Calu3 (cell line): ENCODE data around the gene PPP3R1. TPM values are rescaled to one million over a fixed set of nuclear protein-coding genes. Genes with fewer than 3 reads are reported as not detected.

ENCODE experiments used
- BruUV-seq: library from RNA; stranded (reverse); fragments of 400-500 nt; replicated peaks from 2 replicates; lab custom pipeline; 2021; lab: Mats Ljungman, UMichigan
- CTCF ChIA-PET: fragments of 300-600 bp; sonication (Branson Sonifier 250); formaldehyde crosslinking; loops from one replicate; lab custom pipeline; 2022; ENCODE audit warnings: antibody characterized with exemption; lab: Charles Lee
- DNase-seq: peaks from one replicate; pipeline ENCODE4 v3.0.0; 2022
- H3K27ac Mint-ChIP-seq: one replicate; pipeline ENCODE4 v1.8.0; 2022; ENCODE audit warnings: mixed read lengths; ENCODE audit not compliant: unreplicated experiment
- H3K27me3 Mint-ChIP-seq: one replicate; pipeline ENCODE4 v1.8.0; 2022; ENCODE audit warnings: mixed read lengths; ENCODE audit not compliant: unreplicated experiment
- H3K36me3 Mint-ChIP-seq: one replicate; pipeline ENCODE4 v1.8.0; 2022; ENCODE audit warnings: mild to moderate bottlenecking, moderate library complexity, mixed read lengths; ENCODE audit not compliant: insufficient read depth, unreplicated experiment
- H3K4me1 Mint-ChIP-seq: one replicate; pipeline ENCODE4 v1.8.0; 2022; ENCODE audit warnings: mild to moderate bottlenecking, low read depth, mixed read lengths; ENCODE audit not compliant: unreplicated experiment
- H3K4me3 Mint-ChIP-seq: one replicate; pipeline ENCODE4 v1.8.0; 2022; ENCODE audit warnings: mild to moderate bottlenecking, low read depth, moderate library complexity, mixed read lengths; ENCODE audit not compliant: unreplicated experiment
- H3K9me3 Mint-ChIP-seq: one replicate; pipeline ENCODE4 v1.8.0; 2022; ENCODE audit warnings: low read depth, mixed read lengths; ENCODE audit not compliant: unreplicated experiment
- intact Hi-C: fragments of 100-400 bp; cut with micrococcal nuclease; formaldehyde crosslinking; loops from one replicate; pipeline ENCODE4 v1.10.0; 2022; ENCODE audit not compliant: unreplicated experiment
- total RNA-seq: library from RNA; stranded (reverse); gene quantifications from 2 replicates; pipeline ENCODE4 v1.2.3, GENCODE V29; 2022
- TF ChIP-seq, protein P1 (sequence below): fragments of 200-600 bp; IDR thresholded peaks from one replicate; pipeline ENCODE4 v1.8.0; 2022; ENCODE audit warnings: antibody characterized with exemption; ENCODE audit not compliant: unreplicated experiment

The PPP3R1 gene
- total RNA-seq, 1 experiment from 2014 or later, result 63.4 TPM

GRCh38 chr2:68196120-68196716 is 56.1 kb downstream of the PPP3R1 start:
- no peak for DNase-seq
- H3K4me3 Mint-ChIP-seq, result no peak overlapping the region

GRCh38 chr2:68195096-68195495 is 57.2 kb downstream of the PPP3R1 start:
- no peak for DNase-seq
- H3K27me3 Mint-ChIP-seq, result no peaks in the 10 kb centered on the region
- TF ChIP-seq, protein P1, sequence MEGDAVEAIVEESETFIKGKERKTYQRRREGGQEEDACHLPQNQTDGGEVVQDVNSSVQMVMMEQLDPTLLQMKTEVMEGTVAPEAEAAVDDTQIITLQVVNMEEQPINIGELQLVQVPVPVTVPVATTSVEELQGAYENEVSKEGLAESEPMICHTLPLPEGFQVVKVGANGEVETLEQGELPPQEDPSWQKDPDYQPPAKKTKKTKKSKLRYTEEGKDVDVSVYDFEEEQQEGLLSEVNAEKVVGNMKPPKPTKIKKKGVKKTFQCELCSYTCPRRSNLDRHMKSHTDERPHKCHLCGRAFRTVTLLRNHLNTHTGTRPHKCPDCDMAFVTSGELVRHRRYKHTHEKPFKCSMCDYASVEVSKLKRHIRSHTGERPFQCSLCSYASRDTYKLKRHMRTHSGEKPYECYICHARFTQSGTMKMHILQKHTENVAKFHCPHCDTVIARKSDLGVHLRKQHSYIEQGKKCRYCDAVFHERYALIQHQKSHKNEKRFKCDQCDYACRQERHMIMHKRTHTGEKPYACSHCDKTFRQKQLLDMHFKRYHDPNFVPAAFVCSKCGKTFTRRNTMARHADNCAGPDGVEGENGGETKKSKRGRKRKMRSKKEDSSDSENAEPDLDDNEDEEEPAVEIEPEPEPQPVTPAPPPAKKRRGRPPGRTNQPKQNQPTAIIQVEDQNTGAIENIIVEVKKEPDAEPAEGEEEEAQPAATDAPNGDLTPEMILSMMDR, result no peak
- intact Hi-C loops, result no loop called here
- CTCF ChIA-PET, result interaction anchor here (0.9 kb wide), 1 partner anchor 81 kb away, joined by 3 read pairs; no protein-coding TSS in a partner anchor
- peaks cover 20% of the 10 kb centered on the region for H3K4me1 Mint-ChIP-seq
- H3K36me3 Mint-ChIP-seq, result no peaks in the 10 kb centered on the region
- no peaks in the 10 kb centered on the region for H3K9me3 Mint-ChIP-seq
- BruUV-seq, result no TSS peak
- H3K27ac Mint-ChIP-seq, result no peak overlapping the region
- H3K4me3 Mint-ChIP-seq, result no peak overlapping the region

More at GRCh38 chr2:68196120-68196716, 56.1 kb downstream of the PPP3R1 start:
- CTCF ChIA-PET, result no interaction called here
- no TSS peak for BruUV-seq
- no peaks in the 10 kb centered on the region for H3K27me3 Mint-ChIP-seq
- peaks cover 20% of the 10 kb centered on the region for H3K4me1 Mint-ChIP-seq
- H3K9me3 Mint-ChIP-seq, result no peaks in the 10 kb centered on the region
- H3K27ac Mint-ChIP-seq, result no peak overlapping the region
- intact Hi-C loops, result no loop called here
- no peaks in the 10 kb centered on the region for H3K36me3 Mint-ChIP-seq
- TF ChIP-seq, protein P1, result no peak

- TF ChIP-seq, protein P1, result no peak
- peak overlapping the region; percentile 80 for H3K27ac Mint-ChIP-seq
- no peak overlapping the region for H3K4me3 Mint-ChIP-seq
- no peaks in the 10 kb centered on the region for H3K9me3 Mint-ChIP-seq
- intact Hi-C loops, result loop anchor here (5.0 kb wide), 1 partner anchor 43 kb away; no protein-coding TSS in a partner anchor
- CTCF ChIA-PET, result no interaction called here
- no TSS peak for BruUV-seq
- H3K36me3 Mint-ChIP-seq, result no peaks in the 10 kb centered on the region
- DNase-seq, result no peak
- no peaks in the 10 kb centered on the region for H3K27me3 Mint-ChIP-seq
- peaks cover 20% of the 10 kb centered on the region for H3K4me1 Mint-ChIP-seq
Observed at GRCh38 chr2:68193787-68194372, 58.5 kb downstream of the PPP3R1 start.

DNA sequence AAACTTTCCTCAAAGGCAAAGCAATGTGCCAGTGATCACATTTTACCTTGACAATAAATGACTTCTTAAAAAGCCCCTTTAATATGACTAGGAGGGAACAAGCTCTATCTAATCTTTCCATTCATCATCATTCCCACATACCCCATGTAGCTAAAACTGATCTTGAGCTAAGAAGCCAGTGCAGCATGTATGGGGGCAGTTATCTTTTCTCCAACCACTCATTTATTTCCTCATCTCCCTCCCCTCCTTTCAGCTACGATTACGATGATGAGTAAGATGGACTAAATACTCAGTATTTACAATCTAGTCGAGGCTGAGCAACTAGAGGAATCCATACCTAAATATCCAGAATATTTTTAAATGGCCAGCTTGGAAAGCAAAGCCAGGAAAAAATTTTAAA is 59.2 kb downstream of the PPP3R1 start:
- TF ChIP-seq, protein P1, result no peak
- BruUV-seq, result no TSS peak
- no peak for DNase-seq
- peak overlapping the region; percentile 8 for H3K4me3 Mint-ChIP-seq
- CTCF ChIA-PET, result interaction anchor here (0.7 kb wide), 1 partner anchor 9 kb away, joined by 3 read pairs; no protein-coding TSS in a partner anchor
- H3K27me3 Mint-ChIP-seq, result no peaks in the 10 kb centered on the region
- no peaks in the 10 kb centered on the region for H3K36me3 Mint-ChIP-seq
- H3K27ac Mint-ChIP-seq, result peak overlapping the region; percentile 80
- H3K4me1 Mint-ChIP-seq, result peaks cover 20% of the 10 kb centered on the region
- intact Hi-C loops, result loop anchor here (5.0 kb wide), 1 partner anchor 44 kb away; no protein-coding TSS in a partner anchor
- H3K9me3 Mint-ChIP-seq, result no peaks in the 10 kb centered on the region
